ENCODE results near the gene ZNF280D.

The ZNF280D gene

DNA sequence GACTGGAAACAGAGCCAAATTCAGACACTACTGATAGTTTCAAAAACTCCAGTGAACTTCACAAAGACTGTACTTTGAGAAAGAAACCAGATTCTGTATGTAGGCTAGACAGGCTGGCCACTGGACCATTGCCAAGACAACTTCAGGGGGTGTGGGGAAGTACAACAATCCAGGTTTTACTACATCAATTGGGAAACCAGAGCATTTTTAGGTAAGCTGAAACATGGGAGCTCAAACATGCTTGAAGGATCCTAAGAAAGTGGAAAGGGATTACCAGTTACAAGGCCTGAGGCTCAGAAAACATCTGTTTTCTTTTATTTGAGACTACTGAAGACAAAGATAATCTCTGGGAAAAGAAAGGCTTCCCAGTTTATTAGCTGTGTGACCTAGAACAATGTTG is 26.9 kb upstream of the ZNF280D start:
- Mint-ChIP-seq H3K36me3 (ENCODE audit: low read depth) (no peaks in the 10 kb centered on the region), H3K4me1 (ENCODE audit: low read depth) (peaks cover 6% of the 10 kb centered on the region), H3K9me3 (no peaks in the 10 kb centered on the region), H3K4me3 (no peak overlapping the region), H3K27ac (no peak overlapping the region), H3K27me3 (peaks cover 2% of the 10 kb centered on the region)
- no peak for DNase-seq

GRCh38 chr15:56759450-56759845 is 26.1 kb upstream of the ZNF280D start:
- DNase-seq = no peak
- Mint-ChIP-seq H3K4me3 (no peak overlapping the region), H3K27me3 (peaks cover 2% of the 10 kb centered on the region), H3K4me1 (ENCODE audit: low read depth) (peaks cover 2% of the 10 kb centered on the region), H3K27ac (no peak overlapping the region), H3K9me3 (no peaks in the 10 kb centered on the region), H3K36me3 (ENCODE audit: low read depth) (no peaks in the 10 kb centered on the region)

DNA sequence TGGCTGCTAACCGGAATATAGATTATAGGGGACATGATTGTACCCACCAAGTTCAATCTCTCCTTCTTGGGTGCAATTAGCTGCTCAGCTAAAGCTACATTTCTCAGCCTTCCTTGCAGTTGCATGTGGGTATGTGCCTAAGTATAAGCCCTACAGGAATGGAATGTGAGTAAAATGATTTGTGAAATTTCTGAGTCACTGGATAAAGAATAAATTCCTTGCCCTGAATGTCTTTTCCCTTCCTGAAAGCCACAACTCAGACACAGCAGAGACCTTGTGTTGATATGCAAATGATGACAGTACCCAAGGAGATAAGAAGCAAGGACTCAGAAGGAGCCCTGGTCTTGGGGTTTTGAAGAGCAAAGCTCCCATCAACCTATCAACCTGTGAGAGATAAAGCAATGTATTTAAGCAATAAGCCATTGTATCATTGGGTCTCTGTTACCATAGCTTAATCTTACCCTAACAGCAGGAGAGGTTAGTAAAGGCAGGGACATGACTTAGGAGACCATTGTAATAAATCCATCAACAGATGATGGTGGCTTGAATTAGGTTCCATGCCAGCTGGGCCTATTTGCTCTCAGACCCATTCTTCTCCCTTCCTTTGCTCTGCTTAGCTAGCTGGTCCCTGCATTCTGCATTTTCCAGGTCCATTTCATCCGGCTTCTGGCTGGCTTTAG is 25.6 kb upstream of the ZNF280D start:
- Mint-ChIP-seq H3K4me3 (no peak overlapping the region), H3K27ac (no peak overlapping the region), H3K27me3 (peaks cover 2% of the 10 kb centered on the region), H3K36me3 (ENCODE audit: low read depth) (no peaks in the 10 kb centered on the region), H3K4me1 (ENCODE audit: low read depth) (peaks cover 2% of the 10 kb centered on the region), H3K9me3 (no peaks in the 10 kb centered on the region)
- no peak for DNase-seq

GRCh38 chr15:56757875-56758274 is 24.6 kb upstream of the ZNF280D start:
- H3K36me3 Mint-ChIP-seq (ENCODE audit: low read depth) = no peaks in the 10 kb centered on the region
- H3K27me3 Mint-ChIP-seq = peaks cover 2% of the 10 kb centered on the region
- H3K4me3 Mint-ChIP-seq = no peak overlapping the region
- DNase-seq = no peak
- peaks cover 2% of the 10 kb centered on the region for H3K4me1 Mint-ChIP-seq (ENCODE audit: low read depth)
- H3K27ac Mint-ChIP-seq = no peak overlapping the region
- H3K9me3 Mint-ChIP-seq = no peaks in the 10 kb centered on the region

GRCh38 chr15:56754772-56755370 is 21.6 kb upstream of the ZNF280D start:
- H3K36me3 Mint-ChIP-seq (ENCODE audit: low read depth) = no peaks in the 10 kb centered on the region
- H3K4me1 Mint-ChIP-seq (ENCODE audit: low read depth) = no peaks in the 10 kb centered on the region
- DNase-seq = no peak
- no peaks in the 10 kb centered on the region for H3K9me3 Mint-ChIP-seq
- H3K4me3 Mint-ChIP-seq = no peak overlapping the region
- H3K27me3 Mint-ChIP-seq = peaks cover 2% of the 10 kb centered on the region
- H3K27ac Mint-ChIP-seq = no peak overlapping the region

GRCh38 chr15:56752986-56753385 is 19.7 kb upstream of the ZNF280D start:
- Mint-ChIP-seq H3K9me3 (no peaks in the 10 kb centered on the region), H3K4me1 (ENCODE audit: low read depth) (no peaks in the 10 kb centered on the region), H3K27ac (no peak overlapping the region), H3K36me3 (ENCODE audit: low read depth) (no peaks in the 10 kb centered on the region), H3K4me3 (no peak overlapping the region), H3K27me3 (peaks cover 2% of the 10 kb centered on the region)
- no peak for DNase-seq

DNA sequence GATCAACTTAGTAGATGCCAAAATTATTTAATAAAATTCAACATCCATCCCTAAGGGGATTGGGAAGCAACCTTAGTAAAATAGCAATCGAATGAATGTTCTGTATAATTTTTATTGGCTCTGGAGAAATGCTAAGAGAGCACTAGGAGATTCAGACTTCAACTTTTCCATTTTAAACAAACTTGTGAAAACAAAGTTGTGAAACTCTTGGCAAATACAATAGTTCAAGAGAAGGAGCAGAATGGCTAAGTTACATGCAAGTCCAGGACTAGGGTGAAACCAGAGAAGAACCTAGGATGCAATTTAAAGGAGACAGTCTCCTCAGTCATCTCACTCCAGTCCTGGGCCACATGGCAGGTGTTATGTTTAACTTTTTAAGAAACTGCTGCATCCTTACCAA is 16.7 kb upstream of the ZNF280D start:
- Mint-ChIP-seq H3K27me3 (no peaks in the 10 kb centered on the region), H3K36me3 (ENCODE audit: low read depth) (no peaks in the 10 kb centered on the region), H3K4me1 (ENCODE audit: low read depth) (no peaks in the 10 kb centered on the region), H3K27ac (no peak overlapping the region), H3K4me3 (no peak overlapping the region), H3K9me3 (no peaks in the 10 kb centered on the region)
- no peak for DNase-seq

- no peaks in the 10 kb centered on the region for H3K4me1 Mint-ChIP-seq (ENCODE audit: low read depth)
- H3K27me3 Mint-ChIP-seq = peaks cover 3% of the 10 kb centered on the region
- no peak overlapping the region for H3K4me3 Mint-ChIP-seq
- H3K9me3 Mint-ChIP-seq = no peaks in the 10 kb centered on the region
- no peaks in the 10 kb centered on the region for H3K36me3 Mint-ChIP-seq (ENCODE audit: low read depth)
- no peak for DNase-seq
- no peak overlapping the region for H3K27ac Mint-ChIP-seq
These were observed 11.7 kb upstream of the ZNF280D start for GRCh38 chr15:56744701-56745683.

- peaks cover 3% of the 10 kb centered on the region for H3K27me3 Mint-ChIP-seq
- H3K4me1 Mint-ChIP-seq (ENCODE audit: low read depth) = no peaks in the 10 kb centered on the region
- no peaks in the 10 kb centered on the region for H3K9me3 Mint-ChIP-seq
- DNase-seq = no peak
- H3K4me3 Mint-ChIP-seq = no peak overlapping the region
- no peaks in the 10 kb centered on the region for H3K36me3 Mint-ChIP-seq (ENCODE audit: low read depth)
- no peak overlapping the region for H3K27ac Mint-ChIP-seq
These were observed 8.2 kb upstream of the ZNF280D start for GRCh38 chr15:56741541-56741940.

DNA sequence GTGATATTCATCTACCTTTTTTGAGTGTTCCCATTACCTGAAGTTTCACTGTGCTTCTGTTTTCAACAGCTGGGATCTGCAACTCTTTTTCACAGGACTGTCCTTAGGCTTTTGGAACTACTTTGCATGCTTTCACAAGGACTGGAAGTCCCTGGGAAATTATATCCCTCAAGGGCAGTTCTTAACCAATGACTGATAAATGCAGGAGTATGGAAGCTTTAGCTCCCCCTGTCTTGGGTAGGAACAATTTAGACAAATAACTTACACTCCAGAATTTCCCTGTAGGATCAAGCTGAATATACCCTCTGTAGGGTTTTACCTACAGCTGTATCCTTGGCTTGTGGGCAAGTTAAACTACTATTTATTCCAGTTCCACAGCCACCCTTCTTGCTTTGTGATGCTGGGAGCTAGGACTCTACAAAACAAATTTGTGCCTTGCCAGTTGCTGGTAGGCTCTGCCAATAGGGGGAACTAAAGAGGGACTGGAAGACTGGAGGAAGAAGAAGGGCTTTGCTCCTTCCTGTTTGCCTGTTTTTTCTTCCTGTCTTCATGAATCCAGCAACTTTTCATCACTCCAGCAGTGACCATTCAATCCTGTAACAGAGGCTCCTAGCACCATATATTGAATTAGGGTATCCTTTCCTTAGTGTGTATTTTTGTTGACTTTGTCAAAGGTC is 6.8 kb upstream of the ZNF280D start:
- no peak for DNase-seq
- H3K27me3 Mint-ChIP-seq = peaks cover 3% of the 10 kb centered on the region
- H3K36me3 Mint-ChIP-seq (ENCODE audit: low read depth) = no peaks in the 10 kb centered on the region
- H3K9me3 Mint-ChIP-seq = no peaks in the 10 kb centered on the region
- no peak overlapping the region for H3K27ac Mint-ChIP-seq
- H3K4me3 Mint-ChIP-seq = no peak overlapping the region
- no peaks in the 10 kb centered on the region for H3K4me1 Mint-ChIP-seq (ENCODE audit: low read depth)

DNA sequence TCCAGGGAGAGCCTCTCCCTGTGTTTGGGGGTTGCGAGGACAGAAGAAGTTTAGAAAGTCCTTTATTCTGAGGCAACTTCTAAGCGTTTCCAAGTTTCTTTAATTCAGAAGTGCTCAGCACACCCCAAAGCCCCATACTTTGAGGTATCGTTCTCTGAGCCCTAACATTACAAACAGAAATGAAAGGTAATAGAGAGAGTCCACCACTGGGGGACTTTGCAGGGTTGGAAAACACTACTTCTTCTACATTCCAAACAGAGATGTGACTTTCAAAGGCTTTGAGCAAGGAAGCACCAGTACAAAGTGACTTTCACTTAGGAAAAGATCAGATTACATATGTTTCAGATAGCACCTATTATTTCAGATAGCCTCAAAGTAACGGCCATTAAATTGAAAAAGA is 6.2 kb upstream of the ZNF280D start:
- H3K4me1 Mint-ChIP-seq (ENCODE audit: low read depth) = no peaks in the 10 kb centered on the region
- H3K27ac Mint-ChIP-seq = no peak overlapping the region
- peaks cover 3% of the 10 kb centered on the region for H3K9me3 Mint-ChIP-seq
- DNase-seq = no peak
- H3K4me3 Mint-ChIP-seq = no peak overlapping the region
- peaks cover 3% of the 10 kb centered on the region for H3K27me3 Mint-ChIP-seq
- H3K36me3 Mint-ChIP-seq (ENCODE audit: low read depth) = no peaks in the 10 kb centered on the region

GRCh38 chr15:56737791-56738190 is 4.5 kb upstream of the ZNF280D start:
- Mint-ChIP-seq H3K4me1 (ENCODE audit: low read depth) (no peaks in the 10 kb centered on the region), H3K9me3 (peaks cover 3% of the 10 kb centered on the region), H3K27ac (no peak overlapping the region), H3K27me3 (no peaks in the 10 kb centered on the region), H3K36me3 (ENCODE audit: low read depth) (peaks cover 2% of the 10 kb centered on the region), H3K4me3 (no peak overlapping the region)
- DNase-seq = no peak

GRCh38 chr15:56736881-56737707 is 3.8 kb upstream of the ZNF280D start:
- Mint-ChIP-seq H3K27me3 (no peaks in the 10 kb centered on the region), H3K4me3 (no peak overlapping the region), H3K36me3 (ENCODE audit: low read depth) (peaks cover 9% of the 10 kb centered on the region), H3K9me3 (peaks cover 3% of the 10 kb centered on the region), H3K27ac (no peak overlapping the region), H3K4me1 (ENCODE audit: low read depth) (peaks cover 4% of the 10 kb centered on the region)
- no peak for DNase-seq

DNA sequence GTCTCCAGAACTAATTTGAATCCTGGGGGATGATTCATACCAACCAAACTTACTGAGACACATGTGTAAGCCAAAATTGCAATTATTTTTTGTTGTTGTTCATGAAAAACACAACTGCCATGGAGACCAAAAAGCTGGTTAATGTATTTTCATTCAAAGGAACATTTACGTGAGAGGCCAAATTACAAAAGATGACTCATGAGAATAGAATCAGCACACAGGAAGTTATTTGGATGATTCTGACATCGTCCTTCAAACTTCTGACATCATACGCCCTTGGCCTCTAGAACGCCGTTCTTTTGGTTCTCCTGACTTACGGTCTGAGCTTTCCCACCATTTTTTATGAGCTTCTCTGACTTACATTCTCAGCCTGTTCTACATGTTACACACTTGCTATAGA is 3.0 kb upstream of the ZNF280D start:
- peaks cover 12% of the 10 kb centered on the region for H3K4me1 Mint-ChIP-seq (ENCODE audit: low read depth)
- peaks cover 3% of the 10 kb centered on the region for H3K9me3 Mint-ChIP-seq
- H3K27ac Mint-ChIP-seq = no peak overlapping the region
- H3K36me3 Mint-ChIP-seq (ENCODE audit: low read depth) = peaks cover 15% of the 10 kb centered on the region
- no peaks in the 10 kb centered on the region for H3K27me3 Mint-ChIP-seq
- H3K4me3 Mint-ChIP-seq = no peak overlapping the region
- DNase-seq = no peak

All from activated T-cell treated with anti-CD3 and anti-CD28 coated beads, Interleukin-2, amount 50 U/mL, for 24 hours (primary cell).